Type B pancreatic cell (in vitro differentiated cells): Measurements from ENCODE around the gene CCDC152. TPM values are rescaled to one million over a fixed set of nuclear protein-coding genes. Genes with fewer than 3 reads are reported as not detected.
"Not testable (repeated sequence)": the region's sequence is repeated elsewhere in the genome, so short reads cannot be mapped to it uniquely, and the experiment has no call there.

Experiments
- DNase-seq: peaks from one replicate; pipeline ENCODE4 v3.0.0; 2021; ENCODE audit warnings: mixed read lengths; ENCODE audit not compliant: unreplicated experiment; ENCODE audit errors: extremely low spot score
- H3K27ac Mint-ChIP-seq: 2 replicates; pipeline ENCODE4 v1.8.0; 2021; ENCODE audit warnings: mild to moderate bottlenecking, mixed read lengths
- H3K27me3 Mint-ChIP-seq: 2 replicates; pipeline ENCODE4 v1.8.0; 2021; ENCODE audit warnings: mixed read lengths
- H3K36me3 Mint-ChIP-seq: 2 replicates; pipeline ENCODE4 v1.8.0; 2021; ENCODE audit warnings: mixed read lengths
- H3K4me1 Mint-ChIP-seq: one replicate; pipeline ENCODE4 v1.8.0; 2021; ENCODE audit warnings: mixed read lengths; ENCODE audit not compliant: unreplicated experiment
- H3K4me3 Mint-ChIP-seq: 2 replicates; pipeline ENCODE4 v1.8.0; 2021; ENCODE audit warnings: mild to moderate bottlenecking, mixed read lengths
- H3K9me3 Mint-ChIP-seq: 2 replicates; pipeline ENCODE4 v1.8.0; 2021; ENCODE audit warnings: mixed read lengths
- CTCF ChIP-seq: fragments of 200-600 bp; sonication (generic); conservative IDR thresholded peaks from 2 replicates; pipeline ENCODE4 v1.5.0; 2021; ENCODE audit warnings: antibody characterized with exemption, mild to moderate bottlenecking
- total RNA-seq: library from RNA; stranded (reverse); gene quantifications from 2 replicates; pipeline ENCODE4 v1.2.1, GENCODE V29; 2021; ENCODE audit warnings: low replicate concordance

The CCDC152 gene
- total RNA-seq, 1 donor from 2014 or later, result not detected

DNA sequence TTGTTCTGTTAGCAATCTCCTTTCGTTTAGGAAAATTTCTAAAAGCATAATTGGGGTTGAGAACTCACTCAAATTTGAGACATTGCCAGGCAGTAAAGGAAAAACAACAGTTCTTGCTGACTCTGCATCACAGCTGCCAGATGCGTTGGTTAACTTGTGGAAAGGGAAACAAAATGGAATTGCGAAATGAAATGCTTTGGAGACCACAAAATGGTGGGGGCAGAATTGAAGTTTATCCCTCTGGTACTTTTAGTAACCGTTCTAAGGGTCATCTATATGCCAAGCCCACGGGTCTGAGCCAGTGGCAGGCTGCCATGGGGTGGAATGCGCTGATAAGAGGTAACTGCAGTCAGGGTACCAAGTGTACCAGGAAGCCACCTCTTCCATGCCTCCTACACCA is 83.7 kb downstream of the CCDC152 start:
- peaks cover 5% of the 10 kb centered on the region for H3K4me1 Mint-ChIP-seq
- H3K27ac Mint-ChIP-seq, result no peak overlapping the region
- no peaks in the 10 kb centered on the region for H3K36me3 Mint-ChIP-seq
- H3K9me3 Mint-ChIP-seq, result no peaks in the 10 kb centered on the region
- H3K4me3 Mint-ChIP-seq, result no peak overlapping the region
- no peak for DNase-seq
- TF ChIP-seq CTCF, result no peak
- H3K27me3 Mint-ChIP-seq, result no peaks in the 10 kb centered on the region

GRCh38 chr5:42840842-42841567 is 84.4 kb downstream of the CCDC152 start:
- H3K4me3 Mint-ChIP-seq, result no peak overlapping the region
- no peaks in the 10 kb centered on the region for H3K9me3 Mint-ChIP-seq
- DNase-seq, result no peak
- no peaks in the 10 kb centered on the region for H3K27me3 Mint-ChIP-seq
- no peak for TF ChIP-seq CTCF
- no peak overlapping the region for H3K27ac Mint-ChIP-seq
- peaks cover 5% of the 10 kb centered on the region for H3K4me1 Mint-ChIP-seq
- H3K36me3 Mint-ChIP-seq, result no peaks in the 10 kb centered on the region

DNA sequence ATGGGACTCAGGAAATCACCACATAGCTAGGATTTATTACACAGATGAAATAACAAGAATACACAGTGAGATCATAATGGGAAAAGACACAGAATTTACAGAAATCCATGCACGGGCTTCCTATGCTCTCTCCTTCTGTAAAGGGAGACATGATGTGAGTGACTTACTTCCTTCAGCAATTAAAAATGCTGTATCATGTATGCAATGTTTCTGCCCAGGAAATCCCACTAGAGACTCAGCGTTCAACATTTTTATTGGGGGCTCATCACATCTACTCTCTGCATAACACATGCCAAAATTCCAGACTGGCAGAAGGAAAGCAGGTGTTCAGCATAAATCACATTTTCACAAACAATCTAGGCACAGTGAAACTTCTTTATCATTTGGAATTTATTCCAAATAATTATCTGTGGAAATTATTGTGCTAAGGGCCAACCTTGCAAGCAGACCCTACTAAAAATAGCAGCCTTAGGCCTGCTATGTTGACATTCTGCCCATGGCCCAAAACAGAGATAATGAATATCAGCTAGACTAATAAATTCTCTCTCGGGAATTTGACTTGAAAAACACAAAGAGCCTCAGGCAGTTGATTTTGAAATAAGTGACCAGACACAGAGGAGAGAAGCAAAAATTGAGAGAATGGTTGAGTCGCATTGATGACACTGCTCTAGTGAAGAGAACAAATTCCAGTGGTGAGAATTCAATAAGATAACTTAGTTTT is 86.5 kb downstream of the CCDC152 start:
- Mint-ChIP-seq H3K4me3 (no peak overlapping the region), H3K4me1 (peaks cover 5% of the 10 kb centered on the region), H3K27me3 (no peaks in the 10 kb centered on the region), H3K27ac (no peak overlapping the region), H3K9me3 (no peaks in the 10 kb centered on the region), H3K36me3 (no peaks in the 10 kb centered on the region)
- no peak for TF ChIP-seq CTCF
- DNase-seq, result no peak

DNA sequence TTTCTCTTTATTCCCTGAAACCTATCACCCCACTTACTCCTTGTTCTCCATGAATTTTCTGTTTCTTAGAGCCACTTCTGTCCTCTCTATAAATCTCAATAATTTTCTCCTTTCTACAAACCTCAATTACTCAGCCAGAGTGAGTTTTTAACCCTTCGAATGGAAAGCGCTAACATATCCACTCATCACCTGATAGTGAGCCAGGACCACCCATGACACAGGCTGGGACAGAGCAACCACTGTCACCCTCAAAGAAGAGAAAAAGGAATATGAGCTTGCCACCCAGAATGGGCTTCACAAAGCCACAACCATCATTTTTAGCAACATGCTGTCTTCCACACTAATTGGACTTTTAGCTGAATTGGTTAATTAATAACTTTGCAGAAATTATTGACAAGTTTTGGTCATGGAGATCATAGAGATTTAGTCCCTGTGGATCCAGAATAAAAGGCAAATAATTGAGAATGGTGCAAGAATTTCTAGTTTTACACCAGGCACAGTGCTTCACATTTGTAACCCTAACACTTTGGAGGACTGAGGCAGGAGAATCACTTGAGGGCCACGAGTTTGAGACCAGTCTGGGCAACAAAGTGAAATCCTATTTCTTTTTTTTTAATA is 87.2 kb downstream of the CCDC152 start:
- TF ChIP-seq CTCF, result no peak
- Mint-ChIP-seq H3K27ac (no peak overlapping the region), H3K9me3 (no peaks in the 10 kb centered on the region), H3K36me3 (no peaks in the 10 kb centered on the region), H3K4me3 (no peak overlapping the region), H3K4me1 (peaks cover 5% of the 10 kb centered on the region), H3K27me3 (no peaks in the 10 kb centered on the region)
- DNase-seq, result no peak

GRCh38 chr5:42844408-42844807 is 87.8 kb downstream of the CCDC152 start:
- H3K4me1 Mint-ChIP-seq, DNase-seq, H3K27ac Mint-ChIP-seq, H3K9me3 Mint-ChIP-seq, H3K36me3 Mint-ChIP-seq, H3K27me3 Mint-ChIP-seq, H3K4me3 Mint-ChIP-seq: not testable (repeated sequence)

- no peaks in the 10 kb centered on the region for H3K36me3 Mint-ChIP-seq
- DNase-seq, result no peak
- no peaks in the 10 kb centered on the region for H3K9me3 Mint-ChIP-seq
- no peaks in the 10 kb centered on the region for H3K4me1 Mint-ChIP-seq
- no peak for TF ChIP-seq CTCF
- H3K4me3 Mint-ChIP-seq, result no peak overlapping the region
- H3K27me3 Mint-ChIP-seq, result no peaks in the 10 kb centered on the region
- H3K27ac Mint-ChIP-seq, result no peak overlapping the region
These were observed 91.9 kb downstream of the CCDC152 start for GRCh38 chr5:42848545-42848944.
